Esophagus (tissue), 2 donors: ENCODE measurements around the gene PPP3CB. TPM values are rescaled to one million over a fixed set of nuclear protein-coding genes. Genes with fewer than 3 reads are reported as not detected.
"Not testable (repeated sequence)": the region's sequence is repeated elsewhere in the genome, so short reads cannot be mapped to it uniquely, and the experiment has no call there.

Experiments
- H3K27ac ChIP-seq, 2 donors: one replicate each; pipeline ENCODE4 v1.5.1; 2013; ENCODE audit warnings: low read depth in 2 of 2, mild to moderate bottlenecking in 2 of 2, inconsistent platforms in 1 of 2, low read length in 1 of 2, moderate library complexity in 1 of 2
- H3K27me3 ChIP-seq, 2 donors: one replicate each; pipeline ENCODE4 v1.6.1; 2013; ENCODE audit warnings: low read length in 2 of 2, control low read depth in 1 of 2, mild to moderate bottlenecking in 1 of 2; ENCODE audit not compliant: insufficient read depth in 2 of 2, control insufficient read depth in 1 of 2
- H3K36me3 ChIP-seq, 2 donors: one replicate each; pipeline ENCODE4 v1.6.1; 2013; ENCODE audit warnings: low read length in 1 of 2; ENCODE audit not compliant: control insufficient read depth in 2 of 2, insufficient read depth in 2 of 2
- H3K4me1 ChIP-seq, 2 donors: one replicate each; pipeline ENCODE4 v1.6.1; 2013; ENCODE audit warnings: low read length in 1 of 2; ENCODE audit not compliant: control insufficient read depth in 2 of 2, insufficient read depth in 2 of 2
- H3K4me3 ChIP-seq, 2 donors: one replicate each; pipeline ENCODE4 v1.5.1; 2013; ENCODE audit warnings: low read length in 2 of 2, mild to moderate bottlenecking in 2 of 2, low read depth in 1 of 2, moderate library complexity in 1 of 2
- H3K9me3 ChIP-seq, 2 donors: one replicate each; pipeline ENCODE4 v1.6.1; 2013; ENCODE audit warnings: mild to moderate bottlenecking in 2 of 2, low read depth in 1 of 2, low read length in 1 of 2, moderate library complexity in 1 of 2; ENCODE audit not compliant: control insufficient read depth in 2 of 2, insufficient read depth in 1 of 2
- WGBS, 2 donors: extraction: QIAGEN DNeasy Blood & Tissue Kit; methylation state at CpG; one replicate each; pipeline ENCODE4 v1.1.7; 2013; 5-methylcytosine and 5-hydroxymethylcytosine counted together
- polyA plus RNA-seq, 2 donors: library from polyadenylated mRNA; stranded (reverse); fragments of 200-250 nt; gene quantifications; one replicate each; pipeline ENCODE4 v1.2.3, GENCODE V29; 2013
- donor health status: healthy with polysubstance abuse.
- donor health status: Bipolar disorder and iron deficiency.

The PPP3CB gene
- polyA plus RNA-seq, 2 donors = 15.7 to 16.7 TPM

DNA sequence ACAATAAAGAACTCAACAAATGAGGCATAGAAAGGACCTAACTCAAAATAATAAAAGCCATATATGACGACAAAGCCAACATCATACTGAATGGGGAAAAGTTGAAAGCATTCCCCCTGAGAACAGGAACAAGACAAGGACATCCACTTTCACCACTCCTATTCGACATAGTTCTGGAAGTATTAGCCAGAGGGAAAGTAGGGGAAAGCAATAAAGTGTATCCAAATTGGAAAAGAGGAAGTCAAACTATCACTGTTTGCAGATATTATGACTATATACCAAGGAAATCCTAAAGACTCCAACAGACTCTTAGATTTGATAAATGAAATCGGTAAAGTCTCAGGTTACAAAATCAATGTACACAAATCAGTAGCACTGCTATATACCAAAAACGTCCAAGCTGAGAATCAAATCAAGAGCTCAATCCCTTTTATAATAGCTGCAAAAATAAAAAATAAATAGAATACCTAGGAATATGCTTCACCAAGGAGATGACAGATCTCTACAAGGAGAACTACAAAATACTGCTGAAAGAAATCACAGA lies 86.8 kb downstream of the PPP3CB start:
- H3K4me3 ChIP-seq = no peak overlapping the region
- H3K4me1 ChIP-seq = no peaks in the 10 kb centered on the region
- 74 to 79% methylated on average over 4 of the region's 4 CpGs for WGBS, 2 donors
- no peaks in the 10 kb centered on the region for H3K9me3 ChIP-seq
- H3K27ac ChIP-seq = no peak overlapping the region
- H3K27me3 ChIP-seq = no peaks in the 10 kb centered on the region
- H3K36me3 ChIP-seq = no peaks in the 10 kb centered on the region

DNA sequence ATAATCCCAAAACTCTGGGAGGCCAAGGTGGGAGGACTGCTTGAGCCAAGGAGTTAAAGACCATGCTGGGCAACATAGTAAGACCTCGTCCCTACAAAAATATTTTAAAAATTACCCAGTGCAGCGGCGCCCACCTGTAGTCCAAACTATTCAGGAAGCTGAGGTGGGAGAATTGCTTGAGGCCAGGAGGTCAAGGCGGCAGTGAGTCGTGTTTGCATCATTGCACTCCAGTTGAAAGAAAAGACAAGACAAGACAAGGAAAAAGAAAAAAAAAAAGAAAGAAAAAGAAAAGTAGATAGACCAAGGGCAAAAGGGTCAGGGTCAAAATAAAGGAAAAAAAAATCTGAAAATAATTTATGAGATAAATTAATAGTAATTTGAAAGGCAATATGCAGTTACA lies 87.8 kb downstream of the PPP3CB start:
- H3K4me3 ChIP-seq = no peak overlapping the region
- WGBS, 2 donors = 86 to 89% methylated on average over 5 of the region's 5 CpGs

DNA sequence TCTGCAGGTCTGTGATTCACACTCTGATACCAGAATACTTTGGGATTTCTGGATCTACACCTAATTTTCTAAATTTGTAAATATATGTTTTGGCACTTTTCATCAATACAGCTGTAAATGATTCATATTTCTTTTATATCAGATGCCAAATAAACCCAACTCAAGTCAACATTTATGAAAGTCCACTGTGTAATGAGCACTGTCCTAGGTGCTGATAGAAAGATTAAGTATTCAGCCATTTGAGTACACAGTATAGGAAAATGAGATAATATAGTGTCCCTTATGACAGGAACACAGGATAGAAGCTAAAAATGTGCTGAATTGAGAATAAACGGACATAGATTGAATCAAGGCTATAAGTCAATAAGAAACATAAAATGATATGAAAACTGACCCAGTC lies 88.3 kb downstream of the PPP3CB start:
- 86 to 93% methylated on average over 1 of the region's 1 CpG for WGBS, 2 donors
- Histone ChIP-seq H3K4me1 (no peaks in the 10 kb centered on the region), H3K4me3 (no peak overlapping the region)

More for the DNA sequence above, 87.8 kb downstream of the PPP3CB start:
- no peak overlapping the region for H3K27ac ChIP-seq
- no peaks in the 10 kb centered on the region for H3K27me3 ChIP-seq
- no peaks in the 10 kb centered on the region for H3K4me1 ChIP-seq
- no peaks in the 10 kb centered on the region for H3K9me3 ChIP-seq
- H3K36me3 ChIP-seq = no peaks in the 10 kb centered on the region

DNA sequence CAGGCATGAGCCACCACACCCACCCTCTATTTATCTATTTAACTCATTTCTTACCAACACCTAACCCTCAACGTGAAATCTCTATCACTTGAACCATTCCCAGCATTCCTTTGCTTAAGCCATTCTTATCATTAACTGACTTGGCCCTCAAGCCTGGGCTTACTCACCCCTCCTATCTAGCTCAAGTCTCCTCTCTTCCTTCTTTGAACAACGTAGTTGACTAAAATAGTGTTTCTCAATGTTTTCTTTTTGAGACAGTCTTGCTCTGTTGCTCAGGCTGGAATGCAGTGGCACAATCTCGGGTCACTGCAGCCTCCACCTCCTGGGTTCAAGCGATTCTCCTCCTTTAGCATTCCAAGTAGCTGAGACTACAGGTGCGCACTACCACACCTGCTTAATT lies 89.0 kb downstream of the PPP3CB start:
- H3K4me1 ChIP-seq = no peaks in the 10 kb centered on the region
- H3K4me3 ChIP-seq = no peak overlapping the region
- H3K27me3 ChIP-seq = no peaks in the 10 kb centered on the region
- no peaks in the 10 kb centered on the region for H3K36me3 ChIP-seq
- WGBS, 2 donors = 85 to 90% methylated on average over 5 of the region's 5 CpGs
- no peaks in the 10 kb centered on the region for H3K9me3 ChIP-seq
- no peak overlapping the region for H3K27ac ChIP-seq

More for the DNA sequence above, 88.3 kb downstream of the PPP3CB start:
- Histone ChIP-seq H3K9me3 (no peaks in the 10 kb centered on the region), H3K27me3 (no peaks in the 10 kb centered on the region), H3K27ac (no peak overlapping the region), H3K36me3 (no peaks in the 10 kb centered on the region)

DNA sequence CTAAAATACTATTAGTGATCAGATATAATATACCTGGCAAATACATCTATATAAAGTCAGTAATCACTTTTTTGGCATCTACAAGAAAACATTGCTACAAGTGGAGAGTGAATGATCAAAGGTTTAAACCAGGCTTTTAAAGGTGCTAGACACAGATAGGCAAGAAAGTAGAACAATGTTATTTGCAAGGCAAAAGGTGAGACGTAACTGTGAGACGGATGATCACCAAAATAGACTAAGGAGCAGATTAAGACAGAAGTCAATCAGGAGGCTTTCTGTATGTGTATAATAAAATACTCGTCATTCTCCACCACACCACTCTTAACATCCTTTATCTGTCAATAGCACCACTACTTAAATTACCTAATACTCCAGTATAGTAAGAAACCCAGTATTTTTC lies 90.3 kb downstream of the PPP3CB start:
- H3K4me1 ChIP-seq = no peaks in the 10 kb centered on the region
- no peaks in the 10 kb centered on the region for H3K9me3 ChIP-seq
- WGBS, 2 donors = 94 to 95% methylated on average over 3 of the region's 3 CpGs
- H3K27me3 ChIP-seq = no peaks in the 10 kb centered on the region
- no peak overlapping the region for H3K4me3 ChIP-seq
- no peaks in the 10 kb centered on the region for H3K36me3 ChIP-seq
- no peak overlapping the region for H3K27ac ChIP-seq

DNA sequence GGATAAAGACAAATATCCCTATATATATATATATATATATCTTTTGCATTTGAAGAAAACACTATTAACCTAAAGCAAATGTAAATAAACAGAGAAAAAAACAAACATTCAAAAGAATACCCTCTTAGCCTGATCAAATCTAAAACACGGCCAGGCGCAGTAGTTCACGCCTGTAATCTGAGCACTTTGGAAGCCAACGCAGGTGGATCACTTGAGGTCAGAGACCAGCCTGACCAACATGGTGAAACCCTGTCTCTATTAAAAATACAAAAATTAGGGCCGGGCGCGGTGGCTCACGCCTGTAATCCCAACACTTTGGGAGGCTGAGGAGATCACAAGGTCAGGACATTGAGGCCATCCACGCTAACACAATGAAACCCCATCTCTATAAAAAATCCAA lies 91.1 kb downstream of the PPP3CB start:
- H3K4me1 ChIP-seq = no peaks in the 10 kb centered on the region
- no peaks in the 10 kb centered on the region for H3K9me3 ChIP-seq
- H3K27ac ChIP-seq = no peak overlapping the region
- no peaks in the 10 kb centered on the region for H3K36me3 ChIP-seq
- no peaks in the 10 kb centered on the region for H3K27me3 ChIP-seq
- WGBS, 2 donors = 97 to 98% methylated on average over 9 of the region's 9 CpGs
- no peak overlapping the region for H3K4me3 ChIP-seq

DNA sequence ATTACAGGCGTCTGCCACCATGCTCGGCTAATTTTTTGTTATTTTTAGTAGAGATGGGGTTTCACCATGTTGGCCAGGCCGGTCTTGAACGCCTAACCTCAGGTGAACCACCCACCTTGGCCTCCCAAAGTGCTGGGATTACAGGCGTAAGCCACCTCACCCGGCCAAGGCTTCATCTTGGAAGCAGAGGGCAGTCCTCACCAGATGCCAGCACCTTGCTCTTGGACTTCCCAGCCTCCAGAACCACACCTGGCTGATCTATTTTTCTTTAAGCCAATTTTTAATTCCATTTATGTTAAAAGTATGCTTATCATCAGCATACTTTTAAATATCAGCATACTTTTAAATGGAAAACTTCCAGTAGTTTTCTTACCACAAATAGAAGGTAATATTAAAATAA lies 94.2 kb downstream of the PPP3CB start:
- Histone ChIP-seq H3K4me3 (no peak overlapping the region), H3K9me3 (no peaks in the 10 kb centered on the region), H3K36me3 (peaks cover 2 to 4% of the 10 kb centered on the region in 2 donors), H3K27me3 (no peaks in the 10 kb centered on the region), H3K4me1 (no peaks in the 10 kb centered on the region), H3K27ac (no peak overlapping the region)
- WGBS, 2 donors = 95% methylated on average over 6 of the region's 6 CpGs

DNA sequence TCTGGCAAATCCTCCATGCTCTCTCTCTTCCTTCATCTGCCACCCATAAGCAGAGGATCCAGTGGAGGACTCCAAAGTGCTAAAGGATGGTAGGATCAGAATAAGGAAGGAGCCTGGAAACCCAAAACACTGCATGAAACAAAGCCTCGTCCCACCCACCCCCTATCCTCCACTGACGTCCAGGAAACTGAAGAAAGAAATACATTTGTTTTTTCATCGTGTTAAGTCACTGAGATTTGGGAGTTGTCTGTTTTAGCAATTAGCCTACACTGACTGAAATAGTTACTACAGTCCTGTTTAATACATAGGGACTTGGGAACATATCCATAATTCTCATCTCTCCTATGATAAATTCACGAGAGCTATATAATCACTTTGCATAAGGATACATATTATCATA lies 96.8 kb downstream of the PPP3CB start:
- WGBS, 2 donors = 79 to 81% methylated on average over 4 of the region's 4 CpGs

DNA sequence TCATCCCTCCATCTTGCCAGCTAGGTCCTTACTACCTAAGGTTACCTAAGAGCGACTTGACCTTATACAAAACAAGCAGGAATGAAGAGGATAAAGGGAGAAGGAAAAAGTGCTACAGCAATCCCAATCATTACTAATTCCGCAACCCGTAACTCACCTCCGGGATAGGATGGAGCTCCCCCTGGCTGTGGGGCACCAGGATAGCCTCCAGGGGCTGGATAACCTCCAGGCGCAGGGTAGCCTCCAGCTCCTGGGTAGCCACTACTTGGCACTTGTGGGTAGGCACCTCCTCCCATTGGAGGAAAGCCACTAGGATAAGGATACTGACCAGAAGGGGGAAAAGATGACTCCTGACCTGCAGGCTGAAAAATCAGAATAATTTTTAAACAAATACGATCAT lies 97.8 kb downstream of the PPP3CB start:
- no peak overlapping the region for H3K27ac ChIP-seq
- 98% methylated on average over 6 of the region's 6 CpGs for WGBS, 2 donors
- no peak overlapping the region for H3K4me3 ChIP-seq
- H3K27me3 ChIP-seq = no peaks in the 10 kb centered on the region
- H3K4me1 ChIP-seq = no peaks in the 10 kb centered on the region
- peaks cover 2 to 4% of the 10 kb centered on the region in 2 donors for H3K36me3 ChIP-seq
- H3K9me3 ChIP-seq = no peaks in the 10 kb centered on the region

More for the DNA sequence above, 96.8 kb downstream of the PPP3CB start:
- Histone ChIP-seq H3K27me3 (no peaks in the 10 kb centered on the region), H3K4me1 (no peaks in the 10 kb centered on the region), H3K9me3 (no peaks in the 10 kb centered on the region), H3K36me3 (peaks cover 2 to 4% of the 10 kb centered on the region in 2 donors), H3K4me3 (no peak overlapping the region), H3K27ac (no peak overlapping the region)

DNA sequence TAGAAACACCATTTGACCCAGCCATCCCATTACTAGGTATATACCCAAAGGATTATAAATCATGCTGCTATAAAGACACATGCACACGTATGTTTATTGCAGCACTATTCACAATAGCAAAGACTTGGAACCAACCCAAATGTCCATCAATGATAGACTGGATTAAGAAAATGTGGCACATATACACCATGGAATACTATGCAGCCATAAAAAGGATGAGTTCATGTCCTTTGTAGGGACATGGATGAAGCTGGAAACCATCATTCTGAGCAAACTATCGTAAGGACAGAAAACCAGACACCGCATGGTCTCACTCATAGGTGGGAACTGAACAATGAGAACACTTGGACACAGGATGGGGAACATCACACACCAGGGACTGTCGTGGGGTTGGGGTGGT lies 101.5 kb downstream of the PPP3CB start:
- not testable (repeated sequence) for H3K27me3 ChIP-seq, H3K4me3 ChIP-seq, H3K27ac ChIP-seq, H3K4me1 ChIP-seq, H3K9me3 ChIP-seq
- peaks cover 2 to 12% of the 10 kb centered on the region in 2 donors for H3K36me3 ChIP-seq
- 99 to 100% methylated on average over 3 of the region's 4 CpGs for whole genome bisulfite sequencing, 2 donors
